DND-41 (cell line): ENCODE data around the gene TADA2A.

ENCODE experiments used
- ATAC-seq: fragments of 200-7000 bp; cut with Tn5 transposase; 3 replicates; pipeline ENCODE4 v1.9.1; 2021; ENCODE audit warnings: low read depth; ENCODE audit not compliant: insufficient read depth
- DNase-seq: peaks from one replicate; pipeline ENCODE4 v3.0.0-alpha.2; 2020
- H2AFZ ChIP-seq: 2 replicates; pipeline ENCODE4 v1.6.0; 2012; ENCODE audit warnings: low read depth, low read length
- H3K27ac ChIP-seq: 2 replicates; pipeline ENCODE4 v1.5.1; 2012; ENCODE audit warnings: low read length, inconsistent platforms
- H3K27me3 ChIP-seq: fragments of 200-600 bp; sonication (generic); 2 replicates; pipeline ENCODE4 v1.6.0; 2012; ENCODE audit warnings: low read length, mild to moderate bottlenecking, inconsistent platforms; ENCODE audit not compliant: insufficient read depth, poor library complexity
- H3K36me3 ChIP-seq: 2 replicates; pipeline ENCODE4 v1.5.1; 2012; ENCODE audit warnings: low read length, inconsistent platforms; ENCODE audit not compliant: insufficient read depth
- H3K4me1 ChIP-seq: 2 replicates; pipeline ENCODE4 v1.5.1; 2012; ENCODE audit warnings: mild to moderate bottlenecking, low read length; ENCODE audit not compliant: insufficient read depth
- H3K4me2 ChIP-seq: 2 replicates; pipeline ENCODE4 v1.6.0; 2012; ENCODE audit warnings: mild to moderate bottlenecking, moderate library complexity, low read length, inconsistent platforms; ENCODE audit not compliant: insufficient read depth
- H3K4me3 ChIP-seq, 2 experiments: fragments of 200-600 bp in 1 of 2; shearing (Covaris generic) in 1 of 2; 2 replicates each; pipeline ENCODE4 v1.5.1; 2012 to 2016; ENCODE audit warnings: inconsistent platforms in 2 of 2, low read length in 2 of 2, mild to moderate bottlenecking in 2 of 2, low read depth in 1 of 2, moderate library complexity in 1 of 2
- H3K79me2 ChIP-seq: 2 replicates; pipeline ENCODE4 v1.6.0; 2012; ENCODE audit warnings: low read length, inconsistent platforms; ENCODE audit not compliant: insufficient read depth
- H3K9ac ChIP-seq: 2 replicates; pipeline ENCODE4 v1.6.0; 2012; ENCODE audit warnings: low read depth, mild to moderate bottlenecking, inconsistent platforms, low read length, moderate library complexity
- H3K9me3 ChIP-seq: 2 replicates; pipeline ENCODE4 v1.5.1; 2012; ENCODE audit warnings: low read length, moderate library complexity, mild to moderate bottlenecking, inconsistent platforms; ENCODE audit not compliant: insufficient read depth, severe bottlenecking
- H4K20me1 ChIP-seq: 2 replicates; pipeline ENCODE4 v1.6.0; 2012; ENCODE audit warnings: low read length; ENCODE audit not compliant: insufficient read depth
- EZH2 ChIP-seq: IDR thresholded peaks from 3 replicates; pipeline ENCODE4 v1.6.1; 2012; ENCODE audit warnings: borderline replicate concordance, low read depth, mild to moderate bottlenecking, moderate library complexity, low read length, inconsistent platforms; ENCODE audit not compliant: severe bottlenecking
- TF ChIP-seq, protein P1 (sequence below): IDR thresholded peaks from 2 replicates; pipeline ENCODE4 v1.5.1; 2012; ENCODE audit warnings: borderline replicate concordance, low read length, moderate library complexity, mild to moderate bottlenecking; ENCODE audit not compliant: poor library complexity, severe bottlenecking; ENCODE audit errors: extremely low read depth

Gene TADA2A

DNA sequence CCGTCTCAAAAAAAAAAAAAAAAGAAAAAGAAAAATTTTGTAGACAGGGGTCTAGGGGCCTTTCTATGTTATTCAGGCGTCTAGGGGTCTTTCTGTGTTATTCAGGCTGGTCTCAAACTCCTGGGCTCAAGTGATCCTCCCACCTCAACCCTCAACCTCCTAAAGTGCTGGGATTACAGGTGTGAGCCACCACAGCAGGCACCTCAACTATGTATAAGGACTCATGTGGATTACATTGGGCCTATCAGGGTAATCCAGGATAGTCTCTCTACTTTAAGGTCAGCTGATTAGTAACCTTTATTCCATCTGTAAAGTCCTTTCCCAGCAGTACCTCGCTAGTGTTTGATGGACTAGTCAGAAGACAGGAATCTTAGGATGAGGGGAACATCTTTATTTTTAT is 22.4 kb downstream of the TADA2A start:
- H3K36me3 ChIP-seq, result peaks cover 84% of the 10 kb centered on the region
- H3K27me3 ChIP-seq, result no peaks in the 10 kb centered on the region
- H3K4me2 ChIP-seq, result no peak overlapping the region
- H2AFZ ChIP-seq, result no peak overlapping the region
- no peak for TF ChIP-seq EZH2
- TF ChIP-seq, protein P1, sequence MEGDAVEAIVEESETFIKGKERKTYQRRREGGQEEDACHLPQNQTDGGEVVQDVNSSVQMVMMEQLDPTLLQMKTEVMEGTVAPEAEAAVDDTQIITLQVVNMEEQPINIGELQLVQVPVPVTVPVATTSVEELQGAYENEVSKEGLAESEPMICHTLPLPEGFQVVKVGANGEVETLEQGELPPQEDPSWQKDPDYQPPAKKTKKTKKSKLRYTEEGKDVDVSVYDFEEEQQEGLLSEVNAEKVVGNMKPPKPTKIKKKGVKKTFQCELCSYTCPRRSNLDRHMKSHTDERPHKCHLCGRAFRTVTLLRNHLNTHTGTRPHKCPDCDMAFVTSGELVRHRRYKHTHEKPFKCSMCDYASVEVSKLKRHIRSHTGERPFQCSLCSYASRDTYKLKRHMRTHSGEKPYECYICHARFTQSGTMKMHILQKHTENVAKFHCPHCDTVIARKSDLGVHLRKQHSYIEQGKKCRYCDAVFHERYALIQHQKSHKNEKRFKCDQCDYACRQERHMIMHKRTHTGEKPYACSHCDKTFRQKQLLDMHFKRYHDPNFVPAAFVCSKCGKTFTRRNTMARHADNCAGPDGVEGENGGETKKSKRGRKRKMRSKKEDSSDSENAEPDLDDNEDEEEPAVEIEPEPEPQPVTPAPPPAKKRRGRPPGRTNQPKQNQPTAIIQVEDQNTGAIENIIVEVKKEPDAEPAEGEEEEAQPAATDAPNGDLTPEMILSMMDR, result no peak
- no peaks in the 10 kb centered on the region for H4K20me1 ChIP-seq
- H3K9me3 ChIP-seq, result no peaks in the 10 kb centered on the region
- peaks cover 29% of the 10 kb centered on the region for H3K79me2 ChIP-seq
- ATAC-seq (no peak), DNase-seq (no peak)
- no peaks in the 10 kb centered on the region for H3K4me1 ChIP-seq
- no peak overlapping the region for H3K9ac ChIP-seq
- H3K4me3 ChIP-seq, result no peak overlapping the region
- H3K27ac ChIP-seq, result no peak overlapping the region

DNA sequence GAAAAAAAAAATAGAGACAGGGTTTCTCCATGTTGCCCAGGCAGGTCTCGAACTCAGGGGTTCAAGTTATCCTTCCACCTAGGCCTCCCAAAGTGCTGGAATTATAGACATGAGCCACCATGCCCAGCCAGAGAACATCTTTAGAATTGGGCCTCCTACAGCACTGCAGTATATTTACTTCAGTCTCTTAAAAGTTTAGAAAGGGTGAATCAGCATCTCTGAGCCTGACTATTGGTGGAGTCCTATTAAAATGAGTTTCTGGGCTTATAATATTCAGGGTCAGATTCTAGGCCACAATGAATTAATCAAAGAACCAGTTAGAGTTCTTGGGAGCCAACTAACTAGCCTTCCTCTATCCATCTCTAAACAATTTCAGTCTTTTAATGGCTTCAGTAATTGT is 22.8 kb downstream of the TADA2A start:
- H4K20me1 ChIP-seq, result no peaks in the 10 kb centered on the region
- H3K27me3 ChIP-seq, result no peaks in the 10 kb centered on the region
- no peak overlapping the region for H3K9ac ChIP-seq
- no peak overlapping the region for H2AFZ ChIP-seq
- TF ChIP-seq, protein P1, result no peak
- no peak for TF ChIP-seq EZH2
- no peak overlapping the region for H3K4me3 ChIP-seq
- no peak overlapping the region for H3K4me2 ChIP-seq
- no peaks in the 10 kb centered on the region for H3K9me3 ChIP-seq
- H3K36me3 ChIP-seq, result peaks cover 84% of the 10 kb centered on the region
- DNase-seq (no peak), ATAC-seq (no peak)
- H3K79me2 ChIP-seq, result peaks cover 33% of the 10 kb centered on the region
- no peaks in the 10 kb centered on the region for H3K4me1 ChIP-seq
- H3K27ac ChIP-seq, result no peak overlapping the region

DNA sequence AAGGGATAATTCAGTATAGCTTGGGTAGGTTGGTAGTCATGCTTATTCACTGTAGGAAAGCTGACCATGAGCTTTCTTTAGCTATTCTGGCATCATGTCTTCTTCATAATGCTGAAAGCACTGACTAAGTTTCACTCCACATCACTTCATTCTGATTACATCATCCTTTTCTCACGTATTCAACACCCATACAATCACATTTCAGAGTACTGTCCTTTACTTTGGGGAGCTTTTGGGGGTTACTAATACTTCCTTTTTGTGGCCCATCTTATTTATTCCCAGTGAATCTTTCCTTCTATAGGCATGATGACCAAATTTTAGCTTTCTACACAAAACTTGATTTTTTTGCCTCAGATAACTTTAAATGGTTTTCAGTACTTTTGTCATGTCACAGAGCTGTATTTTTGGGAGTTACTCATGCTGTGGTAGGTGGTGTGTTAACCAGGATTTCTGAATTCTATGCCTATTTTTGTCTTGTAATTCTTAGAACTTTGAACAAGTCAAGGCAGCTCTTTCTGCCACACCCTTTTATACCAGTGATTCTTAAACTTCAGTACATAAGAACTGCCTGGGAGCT is 23.5 kb downstream of the TADA2A start:
- H3K4me3 ChIP-seq, result no peak overlapping the region
- TF ChIP-seq, protein P1, result no peak
- no peak for TF ChIP-seq EZH2
- H3K9ac ChIP-seq, result no peak overlapping the region
- no peaks in the 10 kb centered on the region for H4K20me1 ChIP-seq
- H3K27me3 ChIP-seq, result no peaks in the 10 kb centered on the region
- H2AFZ ChIP-seq, result no peak overlapping the region
- ATAC-seq, result no peak
- peaks cover 83% of the 10 kb centered on the region for H3K36me3 ChIP-seq
- H3K27ac ChIP-seq, result no peak overlapping the region
- no peak for DNase-seq
- H3K9me3 ChIP-seq, result no peaks in the 10 kb centered on the region
- H3K4me1 ChIP-seq, result no peaks in the 10 kb centered on the region
- no peak overlapping the region for H3K4me2 ChIP-seq
- H3K79me2 ChIP-seq, result peaks cover 33% of the 10 kb centered on the region

DNA sequence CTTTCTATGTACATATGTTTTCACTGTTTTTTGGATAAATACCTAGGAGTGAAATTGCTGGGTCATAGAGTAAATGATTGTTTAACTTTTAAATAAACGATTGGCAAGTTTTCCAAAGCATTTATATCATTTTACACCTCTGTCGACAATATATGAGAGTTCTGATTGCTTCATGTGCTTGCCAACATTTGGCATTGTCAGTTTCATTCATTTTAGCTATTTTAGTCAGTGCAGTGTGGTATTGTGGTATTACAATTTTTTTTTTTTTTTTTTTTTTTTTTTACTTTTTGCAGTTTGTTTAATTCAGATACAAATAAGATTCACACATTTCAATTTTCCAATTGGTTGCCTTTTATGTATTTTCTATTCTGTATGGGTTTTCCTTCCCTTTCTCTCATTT is 26.0 kb downstream of the TADA2A start:
- Histone ChIP-seq H3K79me2 (peaks cover 33% of the 10 kb centered on the region), H2AFZ (no peak overlapping the region), H3K9me3 (no peaks in the 10 kb centered on the region), H3K4me3 (no peak overlapping the region), H3K9ac (no peak overlapping the region), H3K4me1 (no peaks in the 10 kb centered on the region), H3K4me2 (no peak overlapping the region), H4K20me1 (no peaks in the 10 kb centered on the region), H3K27me3 (no peaks in the 10 kb centered on the region), H3K27ac (no peak overlapping the region), H3K36me3 (peaks cover 75% of the 10 kb centered on the region)
- DNase-seq (no peak), ATAC-seq (no peak)
- TF ChIP-seq EZH2, result no peak
- TF ChIP-seq, protein P1, result no peak
